Measurements from ENCODE around the gene NOD2.

Gene NOD2

GRCh38 chr16:50718061-50718760, 24.8 kb downstream of the NOD2 start:
- DNase-seq: no peak

DNA sequence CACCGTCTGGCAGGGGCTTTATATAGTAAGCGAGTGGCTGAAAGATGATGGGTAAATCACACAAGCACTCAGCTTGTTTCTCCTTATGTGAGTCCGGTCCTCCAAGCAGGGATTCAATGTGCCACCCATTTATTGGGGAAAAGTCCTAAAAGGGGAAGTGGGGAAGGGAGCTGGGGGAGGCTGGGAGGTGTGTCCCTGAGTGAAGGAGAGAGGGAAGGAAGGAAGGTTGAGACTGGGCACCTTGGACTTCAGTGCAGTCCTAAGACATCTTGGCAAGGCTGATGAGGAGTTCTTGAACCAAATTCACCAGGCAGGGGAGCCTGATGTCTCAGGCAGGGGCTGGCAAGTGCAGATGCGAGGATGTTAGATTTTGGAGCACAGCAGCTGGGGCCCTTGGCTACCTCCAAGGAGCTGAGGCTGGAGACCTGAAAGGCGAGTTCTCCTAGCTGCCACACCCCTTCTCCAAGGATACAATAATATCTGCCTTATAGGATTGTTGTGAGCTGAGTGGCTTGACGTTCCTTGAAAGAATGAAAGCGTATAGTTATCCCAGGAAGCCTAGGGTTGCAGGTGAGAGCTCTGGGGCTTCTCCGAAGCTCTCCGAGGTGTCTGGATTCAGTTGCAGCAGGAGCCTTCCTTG, 25.5 kb downstream of the NOD2 start:
- DNase-seq: no peak

DNA sequence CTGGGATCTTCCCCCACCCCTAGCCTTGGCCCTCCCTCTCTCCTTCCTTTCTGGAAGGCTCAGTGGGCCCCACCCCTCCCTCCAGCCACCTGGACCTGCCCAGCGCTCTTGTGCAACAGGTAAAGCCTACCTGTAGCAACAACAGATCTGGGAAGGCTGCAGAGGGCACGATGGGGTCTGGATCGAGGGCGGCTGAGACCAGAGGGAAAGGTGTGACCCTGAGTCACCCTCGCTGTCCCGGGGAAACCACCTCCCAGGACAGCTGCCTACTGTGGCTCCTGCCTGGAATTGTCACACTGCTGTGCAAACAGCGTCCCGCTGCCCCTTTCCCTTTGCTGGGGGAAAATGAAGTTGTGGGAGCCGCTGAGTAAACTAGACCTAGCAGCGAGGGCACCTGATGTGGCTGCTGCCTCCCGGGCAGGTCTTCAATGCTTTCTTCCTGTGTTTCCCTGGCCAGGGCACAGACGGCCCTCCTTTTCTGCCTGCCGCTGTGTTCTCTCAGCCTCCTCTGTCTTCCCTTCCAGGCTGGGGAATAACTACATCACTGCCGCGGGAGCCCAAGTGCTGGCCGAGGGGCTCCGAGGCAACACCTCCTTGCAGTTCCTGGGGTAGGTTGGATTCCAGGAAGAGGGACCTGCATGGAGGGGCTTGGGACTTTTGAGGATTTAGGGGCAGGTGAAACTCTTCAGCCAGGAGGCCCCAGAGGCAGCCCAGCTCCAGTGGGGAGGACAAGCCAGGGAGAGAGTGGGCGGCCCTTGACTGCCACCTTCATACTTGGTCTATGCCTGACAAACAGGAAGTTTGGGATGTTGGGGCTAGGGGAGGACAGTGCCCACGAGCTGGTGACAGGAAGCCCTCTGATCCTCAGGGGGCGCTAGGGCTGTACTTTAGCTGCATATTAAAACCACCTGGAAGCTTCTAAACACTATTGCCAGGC, 26.3 kb downstream of the NOD2 start:
- DNase-seq: no peak

GRCh38 chr16:50721549-50722404, 28.4 kb downstream of the NOD2 start:
- DNase-seq: no peak

GRCh38 chr16:50722405-50722737, 29.0 kb downstream of the NOD2 start:
- no peak for DNase-seq

- DNase-seq: no peak
These were observed 29.6 kb downstream of the NOD2 start for GRCh38 chr16:50722960-50723359.

DNA sequence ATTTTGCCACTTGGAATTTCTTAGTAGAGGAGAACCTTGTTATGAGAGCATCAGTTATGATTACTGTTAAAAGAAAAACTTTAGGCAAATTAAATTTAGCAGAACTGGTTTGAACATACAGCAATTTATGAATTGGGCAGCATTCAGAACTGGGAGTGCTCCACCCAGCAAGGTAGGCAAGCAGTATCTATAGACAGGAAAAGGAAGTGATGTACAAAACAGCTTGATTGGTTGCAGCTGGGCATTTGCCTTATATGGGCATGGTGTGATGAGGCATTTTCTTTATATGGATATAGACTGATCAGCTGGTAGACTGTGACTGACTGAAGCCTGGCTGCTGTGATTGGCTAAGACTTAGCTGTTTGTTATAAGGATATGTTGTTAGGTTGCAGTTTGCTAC, 30.9 kb downstream of the NOD2 start:
- DNase-seq: no peak

DNA sequence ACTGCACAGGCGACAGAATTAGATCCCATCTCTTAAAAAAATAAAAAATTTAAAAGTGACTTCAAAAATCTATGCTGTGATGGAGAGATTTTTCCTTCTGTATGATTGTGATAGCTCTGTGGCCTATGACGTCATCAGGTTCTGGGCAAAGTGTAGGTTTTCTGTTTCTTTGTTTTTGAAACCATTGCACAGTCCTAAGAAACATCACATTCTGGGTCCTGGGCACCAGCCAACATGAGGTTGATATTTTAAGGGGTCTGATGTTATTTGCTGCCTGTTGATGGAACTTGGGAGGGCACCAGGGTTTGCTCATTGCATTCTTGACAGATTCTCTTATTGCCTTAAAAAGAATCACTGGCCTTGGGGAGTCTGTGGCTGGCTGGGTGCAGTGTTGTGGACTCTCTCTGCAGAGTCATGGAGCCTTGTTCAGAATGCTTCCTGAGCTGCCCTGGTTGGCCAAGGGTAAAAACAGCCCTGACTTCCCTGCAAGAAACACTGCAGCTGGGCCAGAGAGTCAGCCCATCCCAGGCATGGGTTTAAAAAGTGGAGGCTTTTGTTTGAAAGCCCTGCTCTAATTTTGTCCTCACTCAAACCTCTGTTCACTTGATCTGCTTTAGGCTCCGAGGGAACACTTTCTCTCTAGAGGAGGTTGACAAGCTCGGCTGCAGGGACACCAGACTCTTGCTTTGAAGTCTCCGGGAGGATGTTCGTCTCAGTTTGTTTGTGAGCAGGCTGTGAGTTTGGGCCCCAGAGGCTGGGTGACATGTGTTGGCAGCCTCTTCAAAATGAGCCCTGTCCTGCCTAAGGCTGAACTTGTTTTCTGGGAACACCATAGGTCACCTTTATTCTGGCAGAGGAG, 38.0 kb downstream of the NOD2 start:
- DNase-seq: no peak

DNA sequence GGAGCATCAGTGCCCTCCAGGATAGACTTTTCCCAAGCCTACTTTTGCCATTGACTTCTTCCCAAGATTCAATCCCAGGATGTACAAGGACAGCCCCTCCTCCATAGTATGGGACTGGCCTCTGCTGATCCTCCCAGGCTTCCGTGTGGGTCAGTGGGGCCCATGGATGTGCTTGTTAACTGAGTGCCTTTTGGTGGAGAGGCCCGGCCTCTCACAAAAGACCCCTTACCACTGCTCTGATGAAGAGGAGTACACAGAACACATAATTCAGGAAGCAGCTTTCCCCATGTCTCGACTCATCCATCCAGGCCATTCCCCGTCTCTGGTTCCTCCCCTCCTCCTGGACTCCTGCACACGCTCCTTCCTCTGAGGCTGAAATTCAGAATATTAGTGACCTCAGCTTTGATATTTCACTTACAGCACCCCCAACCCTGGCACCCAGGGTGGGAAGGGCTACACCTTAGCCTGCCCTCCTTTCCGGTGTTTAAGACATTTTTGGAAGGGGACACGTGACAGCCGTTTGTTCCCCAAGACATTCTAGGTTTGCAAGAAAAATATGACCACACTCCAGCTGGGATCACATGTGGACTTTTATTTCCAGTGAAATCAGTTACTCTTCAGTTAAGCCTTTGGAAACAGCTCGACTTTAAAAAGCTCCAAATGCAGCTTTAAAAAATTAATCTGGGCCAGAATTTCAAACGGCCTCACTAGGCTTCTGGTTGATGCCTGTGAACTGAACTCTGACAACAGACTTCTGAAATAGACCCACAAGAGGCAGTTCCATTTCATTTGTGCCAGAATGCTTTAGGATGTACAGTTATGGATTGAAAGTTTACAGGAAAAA, 38.8 kb downstream of the NOD2 start:
- DNase-seq: no peak

- DNase-seq: no peak
These were observed 40.1 kb downstream of the NOD2 start for GRCh38 chr16:50733468-50733867.

DNA sequence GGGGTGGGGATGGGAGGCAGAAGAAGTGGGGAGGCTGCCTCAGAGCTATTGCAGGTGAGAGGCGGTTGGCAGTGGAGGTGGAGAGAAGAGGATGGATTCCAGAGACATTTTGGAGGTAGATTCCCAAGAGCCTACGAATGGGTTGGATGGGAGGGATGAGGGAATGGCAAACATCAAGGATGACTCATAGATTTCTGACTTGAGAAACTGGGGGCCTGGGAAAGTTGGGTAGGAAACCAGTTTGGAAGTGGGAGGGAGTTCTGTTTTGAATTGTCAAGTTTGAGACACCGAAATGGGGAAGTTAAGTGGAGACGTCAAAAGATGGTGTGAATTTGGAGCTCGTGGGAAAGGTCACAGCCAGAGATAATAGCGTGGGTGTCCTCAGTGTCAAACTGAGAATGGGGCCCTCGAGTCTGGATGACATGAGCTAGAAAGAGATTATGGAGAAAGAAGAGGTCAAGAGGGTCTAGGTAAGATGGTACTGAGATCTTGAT, 42.3 kb downstream of the NOD2 start:
- no peak for DNase-seq

DNA sequence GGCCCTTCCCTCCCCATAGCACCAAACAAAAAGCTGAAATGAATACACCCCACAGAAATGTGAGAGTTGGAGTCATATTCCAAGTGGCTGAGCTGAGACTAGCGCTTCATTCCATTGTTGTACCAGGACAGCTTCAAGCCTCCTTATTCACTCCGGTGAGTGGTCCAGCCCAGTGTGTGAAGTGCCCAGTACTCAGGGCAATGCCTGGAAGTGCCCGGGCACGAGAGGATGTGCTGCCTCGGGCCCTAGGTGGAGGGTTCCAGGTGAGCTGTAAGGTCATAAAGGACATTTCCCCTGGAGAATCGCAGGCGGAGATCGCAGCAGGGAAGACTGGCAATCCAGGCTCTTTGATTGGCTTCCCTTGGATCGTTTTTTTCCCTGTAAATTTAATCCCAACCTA, 43.0 kb downstream of the NOD2 start:
- no peak for DNase-seq

DNA sequence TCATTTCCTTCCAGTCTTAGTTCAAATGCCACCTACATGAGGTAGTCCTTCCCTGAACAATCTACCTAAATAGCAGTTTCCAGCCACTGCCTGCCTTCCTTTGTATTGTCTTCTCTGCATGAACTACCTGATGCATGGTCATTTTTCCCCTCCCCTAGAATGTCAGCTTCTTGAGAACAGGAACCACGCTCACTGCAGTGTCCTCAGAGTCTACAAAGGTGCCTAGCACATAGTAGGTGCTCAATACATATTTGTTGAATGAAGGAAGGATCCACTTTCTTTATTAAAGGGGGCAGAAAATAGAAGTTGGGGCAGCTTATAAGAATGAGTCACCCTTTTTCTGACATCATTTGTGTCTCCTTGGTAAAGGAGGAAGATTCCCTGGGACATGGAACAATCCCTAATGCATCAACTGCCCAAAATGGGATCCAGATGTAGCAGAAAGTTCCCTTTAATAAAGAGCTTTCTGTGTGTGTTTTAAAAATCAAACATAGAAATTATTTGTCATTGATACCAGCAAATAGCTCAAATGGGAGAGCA, 44.1 kb downstream of the NOD2 start:
- no peak for DNase-seq

GRCh38 chr16:50739031-50739430, 45.6 kb downstream of the NOD2 start:
- no peak for DNase-seq

DNA sequence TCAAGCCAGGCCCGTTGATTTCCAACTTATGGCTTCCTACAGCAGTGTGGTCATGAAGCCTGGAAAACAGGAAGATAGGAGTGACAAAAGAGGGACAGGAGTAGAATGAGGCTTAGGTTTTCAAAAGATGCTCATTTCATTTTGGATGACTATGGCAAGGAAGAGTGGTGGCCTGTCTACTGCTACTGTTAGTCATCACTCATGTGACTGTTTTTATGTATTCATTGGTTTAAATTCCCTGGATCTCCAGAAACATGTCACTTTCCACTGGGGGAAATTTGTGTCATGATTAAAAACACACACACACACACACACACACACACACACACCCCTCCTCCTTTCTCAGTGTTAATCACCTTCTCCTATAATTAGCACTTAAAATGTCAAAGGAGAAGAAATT, 47.3 kb downstream of the NOD2 start:
- DNase-seq: no peak

- DNase-seq: no peak
These were observed 47.9 kb downstream of the NOD2 start for GRCh38 chr16:50741225-50741780.

DNA sequence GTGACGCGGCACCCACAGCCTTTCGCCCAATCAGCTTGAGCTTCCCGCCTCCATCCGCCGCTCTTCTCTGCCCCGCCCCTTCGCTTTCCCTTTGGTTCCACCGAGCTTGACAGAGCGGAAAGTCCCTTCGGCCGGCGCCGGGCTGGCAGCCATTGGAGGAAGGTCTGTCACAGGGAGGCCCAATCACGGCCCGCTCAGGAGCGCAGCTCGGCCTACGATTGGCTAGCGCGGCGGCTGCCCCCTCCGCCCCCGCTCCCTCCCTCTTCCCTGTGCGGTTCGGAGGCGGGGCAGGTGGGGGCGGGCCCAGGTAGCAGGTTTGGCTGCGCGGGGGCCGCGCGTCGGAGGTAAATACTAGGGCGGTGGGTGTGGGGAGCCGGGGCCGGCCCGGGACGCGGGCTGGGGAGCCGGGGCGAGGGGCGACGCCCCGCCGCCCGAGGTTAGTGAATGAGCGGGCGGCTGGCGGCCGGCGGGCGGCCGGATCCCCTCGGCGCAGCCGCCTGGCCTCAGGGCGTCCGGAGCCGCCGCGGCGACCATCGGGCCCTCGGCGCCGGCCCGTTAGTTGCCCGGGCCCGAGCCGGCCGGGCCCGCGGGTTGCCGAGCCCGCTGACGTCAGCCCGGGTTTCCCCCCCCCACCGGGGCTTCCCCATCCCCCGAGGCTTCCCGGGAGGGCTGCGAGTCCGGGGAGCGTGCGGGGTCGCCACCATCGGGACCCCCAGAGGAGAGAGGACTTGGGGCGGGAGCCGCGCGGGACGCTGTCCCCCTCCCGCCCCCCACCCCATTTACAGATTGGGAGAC, 48.6 kb downstream of the NOD2 start, which contains the start of gene CYLD:
Gene CYLD, plus strand, starts transcription at position 306 of the 795 bp plus-strand sequence. CDS start 7,613 bp downstream, outside the sequence.
- peak; percentile 99 for DNase-seq

DNA sequence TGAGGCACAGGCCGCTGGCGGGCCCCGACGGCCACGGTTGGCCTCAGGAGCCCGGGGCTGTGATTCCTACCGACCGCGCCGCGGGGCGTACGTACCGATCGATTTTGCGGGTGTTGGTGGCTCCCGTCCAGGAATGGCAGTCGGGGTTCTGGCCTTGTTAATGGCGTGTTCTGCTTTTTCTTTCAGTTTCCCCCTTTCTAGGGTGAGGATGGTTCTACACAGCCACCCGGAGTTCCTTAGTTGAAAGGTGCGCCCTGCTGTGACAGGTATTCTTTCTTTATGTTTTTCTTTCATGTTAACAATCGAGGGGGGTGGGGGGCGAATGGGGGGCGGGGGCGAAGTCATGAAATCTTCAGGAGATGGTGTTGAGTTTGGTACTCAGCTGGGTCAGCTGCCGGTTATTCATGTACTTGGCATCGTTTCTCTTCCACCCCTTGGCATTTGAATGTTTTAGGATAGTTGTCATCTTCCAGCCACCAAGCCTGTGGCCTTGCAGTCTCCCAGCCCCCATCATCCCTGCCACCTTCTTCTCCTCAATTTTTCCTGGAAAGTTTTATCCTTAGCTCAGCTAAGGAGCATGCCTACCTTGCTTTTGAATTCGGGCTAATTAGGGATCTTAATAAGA, 49.3 kb downstream of the NOD2 start:
- DNase-seq: peak; percentile 60

Measured in activated gamma-delta T cell (primary cell).